ENCODE measurements around the gene SLC44A3.

Gene SLC44A3

DNA sequence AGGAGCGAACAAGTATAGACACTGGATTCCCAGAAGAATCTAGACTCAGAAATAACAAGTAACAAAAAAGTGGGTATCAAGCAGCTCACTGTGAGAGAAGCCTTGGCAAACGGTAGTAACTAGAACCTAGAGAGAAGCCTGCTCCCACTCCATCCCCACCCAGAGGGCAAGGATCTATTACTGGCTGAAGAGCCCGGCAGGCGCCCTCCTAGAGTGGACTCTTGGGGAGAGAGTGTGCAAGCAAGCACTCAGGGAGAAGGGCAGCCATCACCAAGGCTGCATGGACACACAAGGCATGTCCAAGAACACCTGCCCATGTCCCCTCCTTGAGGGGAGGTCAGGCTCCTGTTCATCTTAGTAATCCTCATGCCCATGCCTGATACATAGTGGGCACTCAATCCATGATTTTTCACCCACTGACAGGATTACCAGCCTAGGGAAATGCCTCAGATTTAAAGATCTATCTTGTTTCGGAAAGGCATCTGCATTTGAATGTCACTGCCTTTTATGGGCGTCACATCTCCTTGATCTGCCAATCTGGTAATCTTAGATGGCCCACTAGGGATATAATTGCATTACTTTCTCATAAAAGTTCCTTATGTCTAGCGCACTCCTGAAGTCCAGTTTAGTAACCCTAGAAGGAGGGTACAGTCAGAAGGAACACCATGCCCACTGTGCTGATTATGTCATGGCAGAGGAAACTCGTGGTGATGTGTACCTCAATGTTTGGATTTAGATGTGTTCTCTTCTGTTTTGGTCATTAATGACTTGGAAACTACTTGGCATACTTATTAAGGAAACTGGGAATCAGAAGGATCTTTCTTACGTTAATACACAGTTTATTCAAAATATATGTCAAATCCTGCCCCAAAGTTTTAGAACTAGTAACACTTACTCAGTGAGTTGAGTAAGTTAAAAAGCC is 92.4 kb downstream of the SLC44A3 start:
- no peak for TF ChIP-seq ZFX (IDR thresholded peaks at IDR 0.05)
- TF ChIP-seq, protein P1, sequence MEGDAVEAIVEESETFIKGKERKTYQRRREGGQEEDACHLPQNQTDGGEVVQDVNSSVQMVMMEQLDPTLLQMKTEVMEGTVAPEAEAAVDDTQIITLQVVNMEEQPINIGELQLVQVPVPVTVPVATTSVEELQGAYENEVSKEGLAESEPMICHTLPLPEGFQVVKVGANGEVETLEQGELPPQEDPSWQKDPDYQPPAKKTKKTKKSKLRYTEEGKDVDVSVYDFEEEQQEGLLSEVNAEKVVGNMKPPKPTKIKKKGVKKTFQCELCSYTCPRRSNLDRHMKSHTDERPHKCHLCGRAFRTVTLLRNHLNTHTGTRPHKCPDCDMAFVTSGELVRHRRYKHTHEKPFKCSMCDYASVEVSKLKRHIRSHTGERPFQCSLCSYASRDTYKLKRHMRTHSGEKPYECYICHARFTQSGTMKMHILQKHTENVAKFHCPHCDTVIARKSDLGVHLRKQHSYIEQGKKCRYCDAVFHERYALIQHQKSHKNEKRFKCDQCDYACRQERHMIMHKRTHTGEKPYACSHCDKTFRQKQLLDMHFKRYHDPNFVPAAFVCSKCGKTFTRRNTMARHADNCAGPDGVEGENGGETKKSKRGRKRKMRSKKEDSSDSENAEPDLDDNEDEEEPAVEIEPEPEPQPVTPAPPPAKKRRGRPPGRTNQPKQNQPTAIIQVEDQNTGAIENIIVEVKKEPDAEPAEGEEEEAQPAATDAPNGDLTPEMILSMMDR (conservative IDR thresholded peaks at IDR 0.05): no peak
- H3K27ac ChIP-seq: no peak overlapping the region

DNA sequence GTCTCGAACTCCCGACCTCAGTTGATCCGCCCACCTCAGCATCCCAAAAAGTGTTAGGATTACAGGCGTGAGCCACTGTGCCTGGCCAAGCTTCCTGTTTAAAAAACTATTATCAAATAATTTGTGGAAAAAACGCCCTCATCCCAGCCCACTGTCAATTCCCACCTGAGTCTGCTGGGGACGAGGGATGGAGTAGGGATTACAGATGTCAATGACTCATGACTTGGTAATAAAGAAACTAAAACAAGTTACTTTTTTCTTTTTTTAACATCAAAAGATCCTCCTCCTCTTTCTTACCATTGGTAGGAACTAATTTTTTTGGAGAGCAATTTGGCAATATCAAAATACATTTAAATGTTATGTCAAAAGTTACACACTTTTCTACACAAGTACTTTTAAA is 97.1 kb downstream of the SLC44A3 start:
- no peak overlapping the region for H3K27ac ChIP-seq
- TF ChIP-seq, protein P1 (conservative IDR thresholded peaks at IDR 0.05): no peak
- TF ChIP-seq ZFX (IDR thresholded peaks at IDR 0.05): no peak

DNA sequence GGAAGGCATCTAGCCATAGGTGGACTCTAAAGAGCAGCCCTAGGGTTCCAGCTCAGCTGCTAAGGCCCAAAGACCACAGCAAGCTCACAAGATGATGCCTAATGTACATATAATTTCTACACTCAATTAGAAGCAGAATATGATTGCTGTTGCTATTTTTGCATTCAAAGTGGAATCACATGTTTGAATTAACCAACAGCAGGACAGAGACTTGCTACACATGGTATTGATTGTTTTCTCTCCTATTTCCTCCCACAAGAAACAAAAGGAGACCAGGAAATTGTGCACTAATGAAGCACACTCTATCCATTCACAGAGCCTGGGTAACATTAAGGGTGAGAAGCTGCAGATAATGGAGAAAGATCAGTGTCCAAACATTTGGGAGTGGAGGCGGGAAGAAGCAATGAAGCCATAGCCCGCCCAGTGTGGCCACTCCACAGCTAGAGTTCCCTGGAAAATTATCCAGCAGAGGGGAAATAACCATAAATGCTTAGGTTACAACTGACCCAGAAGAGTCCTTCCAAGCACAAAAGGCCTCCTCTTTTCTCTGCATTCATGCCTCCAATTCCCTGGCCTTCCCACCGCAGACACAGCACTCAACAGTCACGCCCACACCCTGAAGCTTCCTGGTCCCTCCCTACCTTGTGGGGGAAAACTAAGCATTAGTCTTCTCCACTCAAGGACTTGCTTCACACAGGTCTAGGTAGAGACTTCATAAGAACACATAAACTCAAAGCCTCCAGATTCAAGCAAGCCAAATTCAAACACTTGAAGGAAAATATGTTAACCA is 99.3 kb downstream of the SLC44A3 start:
- H3K27ac ChIP-seq: no peak overlapping the region; the same call in 1 of the 2 replicates
- no peak for TF ChIP-seq ZFX (IDR thresholded peaks at IDR 0.05)
- TF ChIP-seq, protein P1 (conservative IDR thresholded peaks at IDR 0.05): no peak

DNA sequence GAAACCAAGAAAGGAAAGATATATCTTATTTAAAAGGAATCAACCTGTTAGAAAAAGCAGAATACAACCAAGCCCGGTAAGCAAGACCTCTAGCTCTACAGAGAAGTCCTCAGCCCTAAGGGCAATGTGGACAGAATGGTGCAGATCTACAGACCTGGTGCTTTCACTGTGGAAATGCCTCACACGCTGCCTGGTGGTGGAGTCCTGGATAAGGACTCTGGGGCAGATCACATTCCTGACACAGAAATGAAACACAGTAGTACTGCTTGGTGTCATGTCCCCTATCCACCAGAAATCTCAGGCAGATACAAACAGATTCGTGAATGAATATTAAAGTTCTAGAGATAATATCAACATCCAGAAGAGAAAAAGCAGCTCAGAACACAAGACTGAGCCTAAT is 99.9 kb downstream of the SLC44A3 start:
- no peak overlapping the region; the same call in 1 of the 2 replicates for H3K27ac ChIP-seq
- TF ChIP-seq ZFX (IDR thresholded peaks at IDR 0.05): no peak
- TF ChIP-seq, protein P1 (conservative IDR thresholded peaks at IDR 0.05): no peak

DNA sequence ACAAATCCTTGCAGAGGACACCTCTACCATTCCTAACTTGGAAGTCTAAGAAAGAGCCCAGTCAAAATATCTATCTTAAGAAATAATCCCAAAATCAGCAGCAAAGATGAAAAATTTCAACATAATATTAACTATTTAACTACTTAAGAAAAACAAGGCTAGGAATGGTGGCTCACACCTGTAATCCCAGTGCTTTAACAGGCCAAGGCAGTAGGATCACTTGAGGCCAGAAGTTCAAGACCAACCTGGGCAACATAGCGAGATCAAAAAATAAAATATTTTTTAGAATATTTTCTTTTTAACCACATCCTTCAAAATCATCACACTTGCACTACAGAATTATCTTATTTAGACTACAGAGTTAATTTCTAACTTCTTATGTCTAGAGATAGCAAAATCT is 101.8 kb downstream of the SLC44A3 start:
- TF ChIP-seq ZFX (IDR thresholded peaks at IDR 0.05): no peak
- TF ChIP-seq, protein P1 (conservative IDR thresholded peaks at IDR 0.05): no peak
- H3K27ac ChIP-seq: no peak overlapping the region

DNA sequence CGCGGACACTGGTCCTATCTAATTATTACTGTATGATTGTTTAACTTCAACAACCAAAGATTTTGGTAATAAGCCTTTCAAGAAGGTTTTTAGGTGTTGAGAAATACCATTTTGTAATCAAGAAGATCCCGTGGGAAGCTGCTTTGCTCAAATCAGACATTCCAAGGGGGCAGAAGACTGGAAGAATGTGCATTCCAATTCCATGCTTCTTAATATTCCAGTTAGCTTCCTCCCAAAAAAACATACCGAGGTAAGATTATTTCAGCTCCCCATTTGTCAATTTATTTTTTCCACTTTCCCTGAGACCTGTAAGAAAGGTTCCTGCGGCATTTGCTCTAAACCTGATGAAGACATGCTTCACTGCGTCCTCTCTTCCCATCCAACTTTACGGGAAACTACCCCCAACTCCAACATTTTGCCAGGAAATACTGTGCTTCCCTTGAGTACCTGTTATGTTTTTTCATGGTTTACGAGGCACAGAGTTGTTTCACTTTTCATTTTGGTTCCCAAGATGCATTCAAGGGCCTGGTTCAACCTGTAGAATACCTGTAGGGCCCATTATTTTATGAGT is 102.7 kb downstream of the SLC44A3 start:
- TF ChIP-seq ZFX (IDR thresholded peaks at IDR 0.05): no peak
- TF ChIP-seq, protein P1 (conservative IDR thresholded peaks at IDR 0.05): no peak
- H3K27ac ChIP-seq: no peak overlapping the region

Measured in C4-2B (cell line).